ENCODE data around the gene RNF213. TPM values are rescaled to one million over a fixed set of nuclear protein-coding genes. Genes with fewer than 3 reads are reported as not detected.

The RNF213 gene
- total RNA-seq, 1 experiment from 2014 or later = 60.8 TPM

DNA sequence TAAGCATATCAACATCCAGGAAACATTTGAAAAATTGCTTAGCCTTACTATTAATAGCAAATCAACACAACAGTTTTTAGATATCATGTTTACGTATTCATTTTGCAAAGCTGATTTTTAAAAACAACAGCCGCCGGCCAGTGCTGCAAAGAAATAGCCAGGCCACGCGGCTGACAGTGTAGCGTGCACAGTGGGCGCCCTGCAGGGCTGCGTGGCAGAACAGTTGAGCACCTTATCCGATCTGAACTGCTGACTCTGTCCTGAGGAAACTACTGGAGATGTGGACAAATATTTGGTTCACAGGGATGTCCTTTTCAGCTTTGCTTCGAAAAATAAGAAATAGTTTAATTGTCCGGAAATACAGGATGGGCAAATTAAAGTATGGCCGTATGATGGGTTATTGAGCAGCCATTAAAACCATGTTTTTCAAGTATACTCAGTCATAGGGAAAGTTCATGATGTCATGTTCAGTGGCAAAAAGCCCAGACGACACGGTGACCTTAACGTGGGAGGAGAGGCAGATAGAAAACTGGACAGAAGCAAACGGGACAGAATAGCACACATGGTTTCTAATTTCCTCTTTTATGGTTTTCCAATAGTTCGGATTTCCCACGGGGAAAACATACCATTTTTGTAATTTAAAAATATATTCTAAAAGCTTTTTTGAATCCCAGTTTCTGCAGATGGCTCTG is 101.9 kb downstream of the RNF213 start:
- no peak for DNase-seq (ENCODE audit: extremely low read depth, low read depth)

GRCh38 chr17:80363120-80363515 is 102.5 kb downstream of the RNF213 start:
- no peak for DNase-seq (ENCODE audit: extremely low read depth, low read depth)

GRCh38 chr17:80363518-80364090 is 103.0 kb downstream of the RNF213 start:
- DNase-seq (ENCODE audit: extremely low read depth, low read depth) = no peak

DNA sequence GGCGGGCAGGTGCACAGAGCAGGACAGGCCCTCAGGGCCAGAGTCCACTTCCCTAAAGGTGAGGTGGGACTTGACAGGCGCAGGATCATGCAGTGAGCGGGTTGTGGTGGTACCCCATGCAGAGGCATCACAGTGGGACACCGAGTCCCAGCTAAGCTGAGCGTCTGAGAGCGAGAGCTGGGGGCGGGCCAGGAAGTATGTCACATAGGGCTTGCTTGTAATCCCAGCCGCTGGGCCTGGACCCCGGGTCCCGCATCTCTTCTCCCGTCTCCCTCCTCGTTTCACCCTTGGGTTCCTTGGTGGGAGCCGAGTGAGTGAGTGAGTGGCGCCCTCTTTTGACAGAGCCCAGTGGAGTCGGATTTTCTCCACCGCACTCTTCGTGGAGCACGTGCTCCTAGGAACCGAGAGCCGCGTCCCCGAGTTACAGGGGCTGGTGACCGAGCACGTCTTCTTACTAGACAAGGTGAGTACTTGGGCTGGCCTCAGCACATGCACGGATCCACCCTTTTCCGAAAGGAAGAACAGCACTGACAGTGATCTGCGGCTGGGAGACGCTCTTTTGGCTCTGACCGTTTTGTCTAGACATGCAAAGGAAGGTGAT is 103.5 kb downstream of the RNF213 start:
- DNase-seq (ENCODE audit: extremely low read depth, low read depth) = peak; percentile 16

GRCh38 chr17:80365001-80365965 is 104.6 kb downstream of the RNF213 start:
- no peak for DNase-seq (ENCODE audit: extremely low read depth, low read depth)

DNA sequence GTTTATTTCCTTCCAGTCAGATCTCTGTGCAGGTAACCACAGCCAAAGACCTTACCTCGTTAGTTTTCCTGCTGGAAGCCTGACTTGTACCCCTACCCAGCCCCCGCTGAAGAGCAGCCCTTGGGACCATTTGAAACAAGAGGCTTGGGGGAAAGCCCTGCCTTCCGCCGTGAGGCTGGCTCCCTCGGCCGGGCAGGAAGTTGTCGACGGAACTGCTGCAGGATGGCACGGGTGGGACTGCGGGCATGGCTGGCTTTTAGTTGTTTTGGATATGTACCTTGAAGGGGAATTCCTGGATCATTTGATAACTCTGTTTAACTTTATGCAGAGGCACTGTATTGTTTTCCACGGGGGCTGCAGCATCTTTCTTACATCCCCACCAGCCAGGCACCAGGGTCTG is 105.3 kb downstream of the RNF213 start:
- no peak for DNase-seq (ENCODE audit: extremely low read depth, low read depth)

GRCh38 chr17:80367503-80367902 is 106.9 kb downstream of the RNF213 start:
- no peak for DNase-seq (ENCODE audit: extremely low read depth, low read depth)

DNA sequence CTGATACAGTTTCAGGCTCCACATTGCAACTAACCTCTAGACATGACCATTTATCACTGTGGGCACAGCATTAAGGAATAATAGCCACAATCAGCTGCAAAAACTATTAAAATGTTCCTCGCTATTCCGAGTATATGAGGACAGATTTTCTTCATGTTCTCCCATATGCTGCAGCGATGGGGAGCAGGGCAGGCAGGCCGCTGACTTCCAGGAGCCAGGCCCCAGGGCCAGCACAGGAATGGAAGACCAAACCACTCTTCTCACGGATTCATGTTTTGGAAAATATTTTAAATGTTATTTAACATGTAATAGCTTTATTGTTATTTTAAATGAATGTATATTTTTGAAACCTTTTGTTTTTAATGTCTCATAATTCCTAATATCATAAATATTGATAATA is 110.5 kb downstream of the RNF213 start:
- no peak for DNase-seq (ENCODE audit: extremely low read depth, low read depth)

- no peak for DNase-seq (ENCODE audit: extremely low read depth, low read depth)
These were observed 111.8 kb downstream of the RNF213 start for GRCh38 chr17:80372456-80372855.

GRCh38 chr17:80372922-80373570 is 112.4 kb downstream of the RNF213 start:
- DNase-seq (ENCODE audit: extremely low read depth, low read depth) = no peak

DNA sequence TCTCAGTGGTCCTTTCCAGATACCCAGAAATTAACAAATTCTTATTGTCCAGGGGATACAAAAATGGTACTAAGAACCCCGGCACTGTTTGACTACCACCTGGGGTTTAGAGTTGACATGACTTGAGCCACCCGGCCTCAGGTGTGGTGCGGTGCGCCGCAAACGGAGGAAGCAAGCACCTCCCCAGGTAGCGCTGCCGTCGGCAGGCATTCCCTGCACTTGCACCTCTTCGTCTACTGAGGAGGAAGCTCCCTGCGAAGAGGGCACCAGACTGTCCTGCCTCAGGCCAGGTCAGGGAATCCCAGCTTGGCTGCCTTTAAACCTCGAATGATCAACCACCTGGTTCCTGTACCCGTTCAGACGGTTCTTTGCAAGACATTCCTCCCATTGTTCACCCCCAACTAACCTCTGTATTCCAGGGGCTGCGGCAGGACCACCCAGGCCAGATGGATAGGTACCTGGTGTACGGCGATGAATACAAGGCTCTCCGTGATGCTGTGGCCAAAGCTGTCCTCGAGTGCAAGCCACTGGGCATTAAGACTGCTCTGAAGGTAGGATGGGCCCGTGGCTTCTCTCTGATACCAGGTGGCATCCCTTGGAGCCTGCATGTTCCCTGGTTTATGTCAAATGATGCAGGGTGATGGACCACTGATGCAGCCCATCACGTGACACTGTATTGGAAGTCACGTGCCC is 113.5 kb downstream of the RNF213 start:
- DNase-seq (ENCODE audit: extremely low read depth, low read depth) = no peak

- DNase-seq (ENCODE audit: extremely low read depth, low read depth) = no peak
These were observed 114.3 kb downstream of the RNF213 start for GRCh38 chr17:80374732-80375585.

DNA sequence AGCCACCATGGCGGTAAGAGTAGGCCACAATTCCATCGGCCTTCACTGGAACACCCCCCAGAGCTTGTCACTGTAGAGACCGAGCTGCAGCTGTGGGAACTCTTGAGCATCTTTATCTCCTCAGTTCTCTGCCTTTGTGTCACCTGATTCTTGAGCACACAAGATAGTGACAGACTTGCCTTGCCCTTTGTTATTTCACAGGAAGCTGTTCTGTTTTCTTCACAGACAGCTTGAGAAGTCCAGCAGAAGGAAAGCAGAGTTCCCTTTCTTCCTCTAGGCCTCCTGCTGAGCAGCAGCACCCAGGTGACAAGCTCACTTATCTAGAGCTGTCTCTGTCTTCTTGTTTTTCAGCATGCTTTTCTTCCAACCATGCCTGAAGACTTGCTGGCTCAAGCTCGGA is 115.9 kb downstream of the RNF213 start:
- DNase-seq (ENCODE audit: extremely low read depth, low read depth) = no peak

GRCh38 chr17:80377798-80378197 is 117.1 kb downstream of the RNF213 start:
- DNase-seq (ENCODE audit: extremely low read depth, low read depth) = no peak

GRCh38 chr17:80379348-80379747 is 118.7 kb downstream of the RNF213 start:
- DNase-seq (ENCODE audit: extremely low read depth, low read depth) = no peak

GRCh38 chr17:80380068-80380467 is 119.4 kb downstream of the RNF213 start:
- DNase-seq (ENCODE audit: extremely low read depth, low read depth) = no peak

DNA sequence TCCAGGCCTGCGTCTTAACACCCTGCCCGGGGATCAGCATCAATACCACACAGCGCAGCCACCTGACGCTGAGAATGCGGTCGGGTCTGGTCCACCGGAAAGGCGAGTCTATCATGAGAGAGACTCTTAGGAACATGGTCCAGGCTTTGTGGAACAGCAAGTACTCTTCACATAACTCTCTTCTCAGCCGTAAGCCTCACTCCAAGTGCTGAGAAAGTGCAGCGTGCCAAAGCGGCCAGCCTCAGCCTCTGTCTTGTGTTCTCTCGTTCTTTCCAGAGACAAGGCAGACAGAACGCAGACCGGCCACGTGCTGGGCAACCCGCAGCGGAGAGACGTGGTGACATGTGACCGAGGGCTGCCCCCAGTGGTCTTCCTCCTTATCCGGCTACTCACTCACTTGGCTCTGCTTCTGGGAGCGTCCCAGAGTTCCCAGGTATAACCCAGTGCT is 119.9 kb downstream of the RNF213 start:
- no peak for DNase-seq (ENCODE audit: extremely low read depth, low read depth)

DNA sequence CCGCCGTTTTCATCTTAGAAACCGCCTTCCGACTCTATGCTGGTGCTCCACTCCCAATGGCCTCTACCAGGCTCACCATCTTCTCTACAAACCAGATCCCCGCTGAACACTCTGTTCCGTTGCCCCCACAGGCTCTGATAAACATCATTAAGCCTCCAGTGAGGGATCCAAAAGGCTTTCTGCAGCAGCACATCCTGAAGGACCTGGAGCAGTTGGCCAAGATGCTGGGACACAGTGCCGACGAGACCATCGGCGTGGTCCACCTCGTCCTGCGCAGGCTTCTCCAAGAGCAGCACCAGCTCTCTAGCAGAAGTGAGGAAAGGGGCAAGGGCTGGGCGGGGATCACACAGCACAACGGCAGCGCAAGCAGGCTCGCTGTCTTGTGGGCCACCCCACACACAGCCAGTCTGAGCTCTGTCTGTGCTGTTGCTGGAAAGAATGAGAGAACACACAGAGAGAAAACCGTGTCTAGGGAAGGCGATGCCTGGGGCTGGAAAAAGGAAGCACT is 120.8 kb downstream of the RNF213 start:
- no peak for DNase-seq (ENCODE audit: extremely low read depth, low read depth)

DNA sequence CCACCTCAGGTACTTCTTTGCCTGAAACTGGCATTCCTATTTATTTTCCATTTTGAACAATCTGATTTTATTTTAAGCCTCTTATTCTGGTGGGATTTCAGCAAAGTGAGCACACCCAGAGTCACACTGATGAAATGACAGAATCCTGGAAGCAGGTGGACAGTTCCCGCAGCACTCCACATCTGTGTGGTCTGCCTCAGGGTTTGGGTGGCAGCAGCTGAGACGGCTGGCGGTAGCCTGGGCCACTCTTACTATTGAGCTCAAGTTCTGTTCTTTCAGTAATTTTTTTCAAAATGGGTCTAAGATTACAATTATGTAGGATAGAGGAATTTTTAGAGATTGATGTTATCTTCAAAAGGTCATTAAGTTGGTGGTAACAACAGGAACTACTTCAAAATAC is 121.8 kb downstream of the RNF213 start:
- no peak for DNase-seq (ENCODE audit: extremely low read depth, low read depth)
